MM.1S (cell line): ENCODE data around the gene PRSS56.

Source experiments
- CTCF ChIP-seq: fragments of 300-600 bp; sonication (generic); IDR thresholded peaks from 2 replicates; pipeline ENCODE4 v1.5.1; 2016; ENCODE audit warnings: antibody characterized with exemption, low read length, mixed read lengths
- EZH2phosphoT487 ChIP-seq: fragments of 300-600 bp; sonication (generic); IDR thresholded peaks from 2 replicates; pipeline ENCODE4 v1.6.1; 2018; ENCODE audit warnings: antibody characterized with exemption, low read length

- TF ChIP-seq CTCF (no peak), EZH2phosphoT487 (no peak)
These were observed 24.9 kb upstream of the PRSS56 start for GRCh38 chr2:232495292-232495691.
